ENCODE data around the gene TLE2. TPM values are rescaled to one million over a fixed set of nuclear protein-coding genes. Genes with fewer than 3 reads are reported as not detected.
"Not testable (repeated sequence)": the region's sequence is repeated elsewhere in the genome, so short reads cannot be mapped to it uniquely, and the experiment has no call there.

The TLE2 gene
- total RNA-seq, 2 donors from 2014 or later = 32.9 to 47.9 TPM

GRCh38 chr19:3041761-3042620 is 12.9 kb upstream of the TLE2 start:
- DNase-seq (no peak), ATAC-seq (no peak)
- intact Hi-C loops (cut with DNase I, micrococcal nuclease) = no loop called here

- DNase-seq = no peak
- no peak for ATAC-seq
- intact Hi-C loops (cut with DNase I, micrococcal nuclease) = no loop called here
Observed at GRCh38 chr19:3041327-3041726, 12.2 kb upstream of the TLE2 start.

DNA sequence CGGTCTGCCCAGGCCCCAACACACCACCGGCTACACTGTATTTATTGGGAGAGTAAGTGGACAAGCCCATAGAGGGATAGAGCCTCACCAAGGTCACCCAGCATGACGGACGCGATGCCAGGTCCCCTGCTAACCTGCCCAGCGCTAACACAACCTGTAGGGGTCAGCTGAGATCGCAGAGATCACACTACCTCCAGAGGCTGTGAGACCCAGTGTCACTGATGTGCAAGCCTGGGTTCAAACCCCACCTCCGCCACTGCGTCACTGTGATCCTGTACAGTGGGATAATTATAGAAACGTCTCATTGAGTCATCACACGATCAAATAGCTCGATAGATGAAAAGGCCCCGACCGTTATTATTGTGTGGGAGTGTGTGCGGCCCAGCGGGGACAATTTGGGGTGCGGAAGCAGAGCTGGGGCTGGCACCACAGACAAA is 10.6 kb upstream of the TLE2 start:
- ATAC-seq (no peak), DNase-seq (no peak)
- intact Hi-C loops (cut with DNase I, micrococcal nuclease) = no loop called here

DNA sequence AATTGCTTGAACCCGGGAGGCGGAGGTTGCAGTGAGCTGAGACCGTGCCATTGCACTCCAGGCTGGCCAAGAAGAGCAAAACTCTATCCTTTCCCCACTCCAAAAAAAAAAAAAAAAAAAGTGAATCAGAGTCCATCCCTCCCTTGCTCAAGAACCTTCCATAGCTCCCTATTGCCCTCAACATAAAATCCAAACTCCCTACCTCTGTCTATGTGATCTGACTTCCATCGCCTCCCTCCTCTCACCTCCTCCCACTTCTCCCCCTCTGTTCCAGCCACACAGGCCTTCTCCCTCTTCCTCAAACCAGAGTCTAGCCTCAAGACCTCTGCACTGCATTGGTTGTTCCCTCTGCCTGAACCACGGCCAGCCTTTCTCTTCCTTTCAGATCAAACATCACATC is 10.0 kb upstream of the TLE2 start:
- DNase-seq = no peak
- intact Hi-C loops (cut with DNase I, micrococcal nuclease) = no loop called here

DNA sequence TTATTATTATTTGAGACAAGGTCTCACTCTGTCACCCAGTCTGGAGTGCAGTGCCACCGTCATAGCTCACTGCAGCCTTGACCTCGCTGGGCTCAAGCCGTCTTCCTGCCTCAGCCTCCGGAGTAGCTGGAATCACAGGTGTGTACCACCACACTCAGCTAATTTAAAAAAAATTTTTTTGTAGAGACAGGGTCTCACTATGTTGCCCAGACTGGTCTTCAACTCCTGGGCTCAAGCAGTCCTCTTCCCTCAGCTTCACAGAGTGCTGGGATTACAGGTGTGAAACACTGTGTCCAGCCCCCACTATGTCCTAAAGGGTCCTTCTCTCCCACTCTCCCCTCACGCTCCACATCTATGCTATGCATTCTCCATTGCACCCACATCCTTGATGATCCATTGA is 9.1 kb upstream of the TLE2 start:
- no peak for DNase-seq
- no peak for ATAC-seq
- intact Hi-C loops (cut with DNase I, micrococcal nuclease) = no loop called here

More for the DNA sequence above, 10.0 kb upstream of the TLE2 start:
- ATAC-seq = no peak

DNA sequence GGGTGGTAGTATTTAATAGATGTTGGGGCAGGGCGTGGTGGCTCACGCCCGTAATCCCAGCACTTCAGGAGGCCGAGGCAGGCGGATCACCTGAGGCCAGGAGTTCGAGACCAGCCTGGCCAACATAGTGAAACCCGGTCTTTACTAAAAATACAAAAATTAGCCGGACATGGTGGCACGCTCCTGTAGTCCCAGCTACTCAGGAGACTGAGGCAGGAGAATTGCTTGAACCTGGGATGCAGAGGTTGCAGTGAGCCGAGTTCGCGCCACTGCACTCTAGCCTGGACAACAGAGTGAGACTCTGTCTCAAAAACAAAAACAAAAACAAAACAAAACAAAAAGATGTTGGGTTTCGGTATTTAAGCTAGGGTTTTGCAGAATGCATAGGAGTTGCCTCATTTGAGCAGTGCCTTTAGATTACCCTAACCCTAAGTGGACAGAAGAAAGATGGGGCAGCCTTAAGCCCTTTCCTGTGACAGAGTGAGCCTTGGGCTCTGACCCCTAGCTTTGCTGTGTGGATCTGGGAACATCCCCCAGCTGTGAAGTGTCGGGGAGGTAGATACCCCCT is 8.0 kb upstream of the TLE2 start:
- intact Hi-C loops (cut with DNase I, micrococcal nuclease); DNase-seq: not testable (repeated sequence)
- peak; percentile 5 for ATAC-seq

- intact Hi-C loops (cut with DNase I, micrococcal nuclease) = no loop called here
- DNase-seq (peak; percentile 95 to 96), ATAC-seq (peak; percentile 83)
Observed at GRCh38 chr19:3036119-3036976, 7.3 kb upstream of the TLE2 start.

DNA sequence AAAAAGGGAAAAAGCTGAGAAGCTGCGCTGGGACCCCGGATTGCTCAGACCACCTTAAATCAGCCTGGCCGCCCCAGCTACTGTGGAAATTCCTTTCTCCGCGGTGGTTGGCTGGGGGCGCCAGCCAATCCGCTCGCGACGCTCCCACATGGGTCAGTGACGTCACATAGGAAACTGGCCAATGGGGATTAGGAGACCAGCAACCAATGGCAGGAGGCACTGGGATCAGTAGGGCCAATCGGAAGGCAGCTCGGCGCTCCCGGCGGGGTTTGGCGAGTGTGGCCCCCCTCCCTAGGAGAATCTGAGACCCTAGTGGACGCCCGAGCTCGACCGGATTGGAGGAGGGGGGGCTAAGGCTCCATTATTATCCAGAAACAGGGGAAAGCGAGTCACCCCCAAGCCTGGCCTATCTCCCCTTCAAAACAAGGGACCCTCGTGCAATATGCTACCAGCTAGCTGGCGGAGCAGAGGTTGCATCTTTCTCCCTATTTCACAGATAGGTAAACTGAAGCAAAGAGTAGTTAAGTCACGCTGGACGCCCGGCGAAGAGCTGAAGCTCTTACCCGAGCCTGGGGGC is 6.5 kb upstream of the TLE2 start:
- DNase-seq (peak; percentile 95 to 99), ATAC-seq (peak; percentile 81)
- intact Hi-C loops (cut with DNase I, micrococcal nuclease) = no loop called here

GRCh38 chr19:3034656-3035541 is 5.8 kb upstream of the TLE2 start:
- intact Hi-C loops (cut with DNase I, micrococcal nuclease) = no loop called here
- ATAC-seq (peak; percentile 21), DNase-seq (peak; percentile 53 to 60)

- intact Hi-C loops (cut with DNase I, micrococcal nuclease) = no loop called here
- DNase-seq = peak in 1 of 2 donors; percentile 36
Observed at GRCh38 chr19:3034406-3034655, 5.3 kb upstream of the TLE2 start.

GRCh38 chr19:3033595-3034405 is 4.7 kb upstream of the TLE2 start:
- intact Hi-C loops (cut with DNase I, micrococcal nuclease) = no loop called here
- DNase-seq = no peak
- ATAC-seq = no peak

More at GRCh38 chr19:3034406-3034655, 5.3 kb upstream of the TLE2 start:
- ATAC-seq = peak; percentile 7

- ATAC-seq = no peak
- intact Hi-C loops (cut with DNase I, micrococcal nuclease) = no loop called here
- DNase-seq = no peak
Observed at GRCh38 chr19:3031607-3031867, 2.5 kb upstream of the TLE2 start.

- DNase-seq (peak; percentile 47 to 50), ATAC-seq (peak; percentile 44)
- intact Hi-C loops (cut with DNase I, micrococcal nuclease) = no loop called here
Observed at GRCh38 chr19:3028305-3029064, 595 bp downstream of the TLE2 start.

DNA sequence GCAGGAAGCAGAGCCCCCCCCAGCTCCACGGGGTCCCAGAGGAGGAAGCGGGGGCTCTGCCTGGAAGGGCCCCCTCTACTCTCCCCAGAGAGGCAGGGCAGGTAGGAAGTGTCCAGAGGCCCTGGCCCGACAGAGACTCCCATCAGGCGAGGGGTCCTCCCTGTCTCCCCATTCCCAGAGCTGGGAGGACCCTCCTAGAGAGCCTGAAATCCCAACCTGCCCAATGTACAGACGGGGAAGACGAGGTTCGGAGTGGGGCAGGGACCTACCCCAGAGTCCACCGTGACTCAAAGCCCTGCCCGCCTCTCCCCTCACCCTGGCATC is 1.1 kb downstream of the TLE2 start:
- ATAC-seq = peak; percentile 59
- DNase-seq = no peak
- intact Hi-C loops (cut with DNase I, micrococcal nuclease) = no loop called here

DNA sequence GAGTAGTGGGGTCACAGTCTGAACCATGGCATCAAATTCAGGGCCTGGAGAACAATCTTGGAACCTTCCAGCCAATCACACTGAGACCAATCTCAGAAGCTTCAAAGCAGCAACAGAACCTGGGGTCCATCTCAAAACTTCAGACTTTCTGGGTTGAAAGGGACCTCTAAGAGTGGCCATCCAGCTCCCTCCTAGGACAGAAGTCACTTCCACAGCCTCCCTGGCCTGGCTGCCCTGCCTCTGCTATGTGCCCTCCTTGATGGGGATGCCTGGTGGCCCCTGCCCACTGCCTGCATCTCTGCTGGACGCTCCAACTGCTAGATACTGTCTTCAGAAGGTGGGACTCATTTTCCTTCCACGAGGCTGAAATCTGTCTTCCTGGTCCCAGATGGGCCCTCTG is 1.8 kb downstream of the TLE2 start:
- no peak for ATAC-seq
- intact Hi-C loops (cut with DNase I, micrococcal nuclease) = no loop called here
- no peak for DNase-seq

- DNase-seq = no peak
- intact Hi-C loops (cut with DNase I, micrococcal nuclease) = no loop called here
- no peak for ATAC-seq
Observed at GRCh38 chr19:3026768-3027167, 2.3 kb downstream of the TLE2 start.

GRCh38 chr19:3025549-3025886 is 3.6 kb downstream of the TLE2 start:
- DNase-seq (peak; percentile 52 to 66), ATAC-seq (peak; percentile 63)
- intact Hi-C loops (cut with DNase I, micrococcal nuclease) = no loop called here

All from left colon (tissue), 2 donors.